KMS-11 (cell line): ENCODE measurements around the gene LY6G6C.
A peak's percentile ranks its signal among the peaks of the same experiment; 100 is the strongest.

ENCODE experiments used
- H2AFZ ChIP-seq: fragments of 200-600 bp; sonication (generic); 2 replicates; pipeline ENCODE4 v1.6.1; 2016; ENCODE audit warnings: antibody characterized with exemption, mixed run types, low read depth
- H3K27ac ChIP-seq: fragments of 200-600 bp; sonication (generic); 2 replicates; pipeline ENCODE4 v1.6.1; 2016; ENCODE audit warnings: mild to moderate bottlenecking, mixed run types
- H3K27me3 ChIP-seq: fragments of 200-600 bp; sonication (generic); 2 replicates; pipeline ENCODE4 v1.6.1; 2017; ENCODE audit warnings: mild to moderate bottlenecking, low read depth, mixed run types, moderate library complexity; ENCODE audit not compliant: insufficient read depth
- H3K36me3 ChIP-seq: fragments of 200-600 bp; sonication (generic); 2 replicates; pipeline ENCODE4 v1.6.1; 2017; ENCODE audit warnings: mild to moderate bottlenecking, mixed run types; ENCODE audit not compliant: insufficient read depth
- H3K4me1 ChIP-seq: fragments of 200-600 bp; sonication (generic); 2 replicates; pipeline ENCODE4 v1.6.1; 2016; ENCODE audit warnings: mild to moderate bottlenecking, low read depth, mixed run types; ENCODE audit not compliant: poor library complexity, severe bottlenecking
- H3K4me2 ChIP-seq: fragments of 200-600 bp; sonication (generic); 2 replicates; pipeline ENCODE4 v1.7.0; 2016; ENCODE audit warnings: mild to moderate bottlenecking, mixed run types
- H3K4me3 ChIP-seq: fragments of 200-600 bp; sonication (generic); IDR thresholded peaks from 2 replicates; pipeline ENCODE4 v1.6.1; 2017; ENCODE audit warnings: low read depth, low read length, mixed read lengths; ENCODE audit not compliant: insufficient read depth
- H3K79me2 ChIP-seq: fragments of 200-600 bp; sonication (generic); 2 replicates; pipeline ENCODE4 v1.6.1; 2016; ENCODE audit warnings: low read depth, mixed run types; ENCODE audit not compliant: insufficient read depth
- H3K9ac ChIP-seq: fragments of 200-600 bp; sonication (generic); 2 replicates; pipeline ENCODE4 v1.6.1; 2016; ENCODE audit warnings: mild to moderate bottlenecking, mixed run types
- H4K20me1 ChIP-seq: fragments of 200-600 bp; sonication (generic); 2 replicates; pipeline ENCODE4 v1.6.1; 2016; ENCODE audit warnings: mild to moderate bottlenecking, mixed run types; ENCODE audit not compliant: insufficient read depth
- CTCF ChIP-seq: fragments of 200-600 bp; sonication (generic); conservative IDR thresholded peaks from 2 replicates; pipeline ENCODE4 v1.6.1; 2017; ENCODE audit warnings: low read depth, mild to moderate bottlenecking, antibody characterized with exemption, low read length, moderate library complexity, mixed read lengths

Gene LY6G6C

DNA sequence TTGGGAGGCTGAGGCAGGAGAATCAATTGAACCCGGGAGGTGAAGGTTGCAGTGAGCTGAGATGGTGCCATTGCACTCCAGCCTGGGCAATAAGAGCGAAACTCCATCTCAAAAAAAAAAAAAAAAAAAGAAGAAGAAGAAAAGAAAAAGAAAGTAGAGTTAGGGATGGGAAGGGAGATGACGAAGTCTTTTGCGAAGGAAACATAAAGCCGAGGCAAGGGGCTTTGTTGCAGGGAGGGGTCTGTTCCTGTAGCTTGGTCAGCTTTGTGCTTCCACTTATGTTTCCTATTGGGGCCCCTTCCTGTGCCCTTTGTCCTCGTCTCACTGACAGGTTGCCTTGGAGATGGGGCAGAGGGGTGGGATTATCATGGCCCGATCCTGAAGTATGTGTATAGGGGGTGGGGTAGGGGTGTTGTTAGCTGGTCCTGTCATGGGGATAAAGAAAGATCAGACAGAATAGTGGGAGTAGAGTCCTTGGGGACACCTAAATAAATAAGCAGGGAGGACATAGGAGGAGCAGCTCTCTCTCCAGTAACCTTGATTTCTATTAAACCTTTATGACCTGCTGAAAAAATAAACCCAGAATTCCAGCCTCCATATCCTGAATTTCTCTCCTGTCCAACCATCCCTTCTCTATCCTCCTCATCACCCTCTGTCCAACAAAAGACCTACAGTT lies 15.9 kb upstream of the LY6G6C start:
- TF ChIP-seq CTCF = no peak
- H3K9ac ChIP-seq = peak overlapping the region; percentile 81
- peaks cover 56% of the 10 kb centered on the region for H3K4me1 ChIP-seq
- H3K79me2 ChIP-seq = peaks cover 51% of the 10 kb centered on the region
- peak overlapping the region; percentile 100 for H3K27ac ChIP-seq
- no peak overlapping the region for H3K4me3 ChIP-seq
- H4K20me1 ChIP-seq = no peaks in the 10 kb centered on the region
- peak overlapping the region; percentile 100 for H3K4me2 ChIP-seq
- no peak overlapping the region for H2AFZ ChIP-seq
- no peaks in the 10 kb centered on the region for H3K27me3 ChIP-seq
- H3K36me3 ChIP-seq = no peaks in the 10 kb centered on the region

GRCh38 chr6:31736768-31737314 lies 15.3 kb upstream of the LY6G6C start:
- Histone ChIP-seq H3K9ac (peak overlapping the region; percentile 81), H4K20me1 (no peaks in the 10 kb centered on the region), H3K27ac (peak overlapping the region; percentile 100), H3K4me2 (peak overlapping the region; percentile 100), H3K4me3 (no peak overlapping the region), H3K79me2 (peaks cover 51% of the 10 kb centered on the region), H3K36me3 (no peaks in the 10 kb centered on the region), H2AFZ (peak overlapping the region; percentile 12; the same call in 1 of the 2 replicates), H3K27me3 (no peaks in the 10 kb centered on the region), H3K4me1 (peaks cover 54% of the 10 kb centered on the region)
- no peak for TF ChIP-seq CTCF

DNA sequence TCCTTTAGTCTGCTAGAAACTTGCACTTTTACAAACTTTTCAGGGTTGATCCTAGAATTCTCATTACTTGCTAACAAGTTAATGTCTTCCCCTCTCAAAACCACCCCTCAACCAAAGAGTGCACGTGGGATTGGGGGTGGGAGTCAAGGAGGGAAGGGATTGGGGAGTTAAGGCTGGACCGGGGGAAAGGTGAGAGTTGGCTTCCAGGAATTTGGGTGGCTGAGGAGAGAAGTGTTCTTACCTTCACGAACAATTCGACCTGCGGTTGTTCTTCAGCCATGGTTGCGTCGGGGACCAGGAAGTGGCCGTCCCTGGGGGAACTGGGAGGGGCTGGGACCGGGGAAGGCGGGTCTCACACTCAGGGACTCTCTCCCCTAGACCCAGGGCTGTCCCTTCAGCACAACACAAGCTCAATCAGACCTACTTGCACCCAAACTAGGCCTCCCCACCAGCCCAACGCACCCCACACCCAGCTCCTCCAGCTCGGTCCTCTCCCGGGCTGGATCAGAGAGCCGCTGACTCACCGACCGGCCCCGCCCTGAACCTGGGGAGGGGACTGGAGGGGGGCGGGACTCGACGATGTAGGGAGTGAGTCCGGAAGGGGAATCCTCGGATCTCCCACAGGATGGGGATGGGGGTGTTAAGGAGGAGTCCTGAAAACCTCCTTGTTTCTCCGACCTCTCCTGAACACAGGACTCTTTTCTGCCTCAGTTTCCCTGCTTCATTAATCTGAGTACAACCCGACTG lies 14.6 kb upstream of the LY6G6C start, which contains the start of gene CLIC1:
TSS of gene CLIC1 (minus strand) at position 510 of the 747 bp plus-strand sequence. CDS start at position 280, 230 bp downstream.
- Histone ChIP-seq H3K4me2 (peak within 1 kb of the TSS; percentile 100), H2AFZ (peak within 1 kb of the TSS; percentile 12; the same call in 1 of the 2 replicates), H3K4me1 (peaks cover 48% of the 10 kb centered on the region), H3K4me3 (no peak within 1 kb of the TSS), H4K20me1 (no peaks in the 10 kb centered on the region), H3K79me2 (peaks cover 45% of the 10 kb centered on the region), H3K36me3 (no peaks in the 10 kb centered on the region), H3K9ac (peak within 1 kb of the TSS; percentile 81), H3K27ac (peak within 1 kb of the TSS; percentile 100), H3K27me3 (no peaks in the 10 kb centered on the region)
- no peak for TF ChIP-seq CTCF

DNA sequence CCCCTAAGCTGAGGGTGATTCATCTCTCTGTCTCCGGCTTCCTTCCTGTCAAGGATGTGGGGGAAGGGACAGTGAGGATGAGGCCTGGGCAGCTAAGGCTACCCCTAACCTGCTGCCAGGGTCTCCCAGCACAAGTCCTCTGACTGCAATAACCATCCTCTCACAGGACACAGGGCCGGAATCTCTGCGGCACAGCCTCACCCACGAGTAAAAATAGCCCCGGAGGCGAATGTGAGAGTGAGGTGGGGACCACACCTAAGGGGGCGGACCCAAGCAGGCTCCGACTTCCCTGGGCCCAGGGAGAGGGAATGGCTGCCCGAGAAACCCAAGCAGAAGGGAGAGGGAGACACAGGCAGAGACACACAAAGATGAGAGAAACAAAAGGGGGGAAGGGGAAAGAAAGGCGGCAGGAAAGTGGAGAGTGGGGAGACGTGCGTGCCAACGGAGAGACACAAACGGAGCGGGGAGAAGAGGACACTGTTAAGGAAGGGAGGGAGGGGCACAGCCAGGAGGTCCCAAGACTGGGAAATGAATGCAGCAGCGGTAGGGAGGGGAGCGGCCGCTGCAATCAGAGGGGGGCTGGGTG lies 13.4 kb upstream of the LY6G6C start:
- peaks cover 43% of the 10 kb centered on the region for H3K4me1 ChIP-seq
- H3K9ac ChIP-seq = peak overlapping the region; percentile 81; the same call in 1 of the 2 replicates
- H3K79me2 ChIP-seq = peaks cover 39% of the 10 kb centered on the region
- no peak overlapping the region for H2AFZ ChIP-seq
- peak overlapping the region; percentile 100 for H3K4me2 ChIP-seq
- no peak overlapping the region for H3K4me3 ChIP-seq
- no peaks in the 10 kb centered on the region for H3K27me3 ChIP-seq
- peak overlapping the region; percentile 100 for H3K27ac ChIP-seq
- H3K36me3 ChIP-seq = peaks cover 7% of the 10 kb centered on the region; the same call in 1 of the 2 replicates
- no peak for TF ChIP-seq CTCF
- no peaks in the 10 kb centered on the region for H4K20me1 ChIP-seq
